ENCODE data around the gene IL1RN.

GRCh38 chr2:113178069-113178746 is 50.8 kb downstream of the IL1RN start:
- no peak for TF ChIP-seq EZH2phosphoT487 (IDR thresholded peaks at IDR 0.05; ENCODE audit: low read length)
- no peak for TF ChIP-seq CTCF (IDR thresholded peaks at IDR 0.05; ENCODE audit: low read length)
